Measurements from ENCODE around the gene ABLIM2. TPM values are rescaled to one million over a fixed set of nuclear protein-coding genes. Genes with fewer than 3 reads are reported as not detected.

ABLIM2 gene
- total RNA-seq, 5 donors from 2014 or later (not counting 1 experiment from before 2014, with no cell fraction given) = 2.6 to 7.0 (median 5.5) TPM

DNA sequence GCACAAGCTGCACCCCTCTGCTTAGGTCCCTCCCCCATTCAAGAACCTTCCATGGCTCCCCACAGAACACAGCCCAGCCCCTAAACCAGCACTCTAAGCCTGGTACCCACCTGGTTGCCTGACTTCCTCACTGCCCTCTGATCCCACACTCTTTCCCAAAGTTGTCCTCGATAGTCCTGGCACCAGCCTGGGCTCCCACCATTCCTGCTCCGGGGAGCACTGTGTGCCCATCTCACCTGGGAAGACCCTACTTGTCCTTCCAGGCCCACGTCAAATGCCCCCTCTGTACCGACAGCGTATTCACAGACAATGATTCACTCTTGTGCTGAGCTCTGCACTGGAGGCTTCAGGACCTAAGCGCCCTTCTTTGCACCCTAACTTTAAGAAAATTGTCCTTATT lies 40.1 kb downstream of the ABLIM2 start:
- H3K36me3 Mint-ChIP-seq = no peaks in the 10 kb centered on the region
- H3K4me1 ChIP-seq (ENCODE audit: control insufficient read depth in 1 of 2, extremely low read depth in 1 of 2, insufficient read depth in 2 of 2, low read length in 2 of 2) = peaks cover 0 to 8% of the 10 kb centered on the region in 2 experiments
- POLR2A ChIA-PET = no interaction called here
- peaks cover 13 to 26% (median 16%) of the 10 kb centered on the region in 3 donors for H3K4me1 Mint-ChIP-seq
- H3K27ac ChIP-seq (ENCODE audit: low read length) = no peak overlapping the region
- no peaks in the 10 kb centered on the region for H3K9me3 ChIP-seq
- DNase-seq (no peak), ATAC-seq (replicated peaks in 1 of 4) (no peak)
- H3K36me3 ChIP-seq (ENCODE audit: control insufficient read depth in 2 of 2, extremely low read depth in 1 of 2, insufficient read depth in 1 of 2, low read length in 1 of 2) = no peaks in the 10 kb centered on the region
- CTCF ChIA-PET = no interaction called here
- no peak overlapping the region for H3K4me3 Mint-ChIP-seq
- peaks cover 0 to 2% of the 10 kb centered on the region in 2 experiments for H3K27me3 ChIP-seq (replicated peaks in 1 of 2; ENCODE audit: control insufficient read depth in 2 of 2, extremely low read depth in 1 of 2, insufficient read depth in 2 of 2, low read length in 1 of 2)
- 90% methylated on average over 6 of the region's 6 CpGs for WGBS (ENCODE audit: insufficient coverage)
- peaks cover 0 to 6% (median 0%) of the 10 kb centered on the region in 3 donors for H3K9me3 Mint-ChIP-seq
- no peak overlapping the region for H3K4me3 ChIP-seq (ENCODE audit: control insufficient read depth in 1 of 2, extremely low read depth in 1 of 2, low read length in 1 of 2)
- H3K27me3 Mint-ChIP-seq = peaks cover 0 to 8% of the 10 kb centered on the region in 2 donors
- no peak overlapping the region for H3K27ac Mint-ChIP-seq

- Mint-ChIP-seq H3K4me3 (no peak overlapping the region), H3K4me1 (peaks cover 13 to 26% (median 16%) of the 10 kb centered on the region in 3 donors), H3K27me3 (peaks cover 0 to 6% of the 10 kb centered on the region in 2 donors), H3K9me3 (peaks cover 0 to 6% (median 0%) of the 10 kb centered on the region in 3 donors), H3K36me3 (no peaks in the 10 kb centered on the region), H3K27ac (no peak overlapping the region)
- Histone ChIP-seq H3K36me3 (ENCODE audit: control insufficient read depth in 2 of 2, extremely low read depth in 1 of 2, insufficient read depth in 1 of 2, low read length in 1 of 2) (no peaks in the 10 kb centered on the region), H3K4me1 (ENCODE audit: control insufficient read depth in 1 of 2, extremely low read depth in 1 of 2, insufficient read depth in 2 of 2, low read length in 2 of 2) (peaks cover 0 to 8% of the 10 kb centered on the region in 2 experiments), H3K9me3 (no peaks in the 10 kb centered on the region), H3K27ac (ENCODE audit: low read length) (no peak overlapping the region), H3K4me3 (ENCODE audit: control insufficient read depth in 1 of 2, extremely low read depth in 1 of 2, low read length in 1 of 2) (no peak overlapping the region), H3K27me3 (replicated peaks in 1 of 2; ENCODE audit: control insufficient read depth in 2 of 2, extremely low read depth in 1 of 2, insufficient read depth in 2 of 2, low read length in 1 of 2) (peaks cover 0 to 2% of the 10 kb centered on the region in 2 experiments)
- no peak for ATAC-seq (replicated peaks in 1 of 4)
- ChIA-PET CTCF (no interaction called here), POLR2A (no interaction called here)
- WGBS (ENCODE audit: insufficient coverage) = 92% methylated on average over 6 of the region's 6 CpGs
- DNase-seq = no peak
Observed at GRCh38 chr4:8118035-8118434, 40.6 kb downstream of the ABLIM2 start.

DNA sequence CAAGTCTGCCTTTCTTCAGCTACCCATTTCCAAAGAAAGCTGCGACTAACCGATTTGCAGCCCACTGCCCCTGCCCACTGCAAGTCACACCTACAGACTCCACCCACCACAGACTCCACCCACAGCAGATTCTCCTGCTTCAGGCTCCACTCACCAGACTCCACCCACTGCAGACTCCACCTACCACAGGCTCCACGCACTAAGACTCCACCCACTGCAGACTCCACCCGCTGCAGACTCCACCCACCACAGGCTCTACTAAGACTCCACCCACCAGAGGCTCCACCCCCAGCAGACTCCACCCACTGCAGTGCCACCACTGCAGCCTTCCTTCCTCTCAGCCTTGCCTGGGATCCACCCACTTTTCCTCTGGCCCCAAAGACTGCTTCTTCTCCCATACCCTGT lies 41.3 kb downstream of the ABLIM2 start:
- H3K9me3 ChIP-seq = no peaks in the 10 kb centered on the region
- Mint-ChIP-seq H3K4me3 (no peak overlapping the region), H3K27ac (no peak overlapping the region), H3K9me3 (peaks cover 0 to 6% (median 0%) of the 10 kb centered on the region in 3 donors), H3K27me3 (peaks cover 0 to 4% of the 10 kb centered on the region in 2 donors), H3K4me1 (peaks cover 13 to 26% (median 16%) of the 10 kb centered on the region in 3 donors), H3K36me3 (no peaks in the 10 kb centered on the region)
- ChIA-PET POLR2A (no interaction called here), CTCF (no interaction called here)
- ATAC-seq (replicated peaks in 1 of 4) (peak; percentile 48 to 59 (median 55)), DNase-seq (peak in 21 of 35 experiments; percentile 2 to 36 (median 14))
- no peak overlapping the region for H3K27ac ChIP-seq (ENCODE audit: low read length)
- H3K27me3 ChIP-seq (replicated peaks in 1 of 2; ENCODE audit: control insufficient read depth in 2 of 2, extremely low read depth in 1 of 2, insufficient read depth in 2 of 2, low read length in 1 of 2) = peaks cover 0 to 2% of the 10 kb centered on the region in 2 experiments
- no peaks in the 10 kb centered on the region for H3K36me3 ChIP-seq (ENCODE audit: control insufficient read depth in 2 of 2, extremely low read depth in 1 of 2, insufficient read depth in 1 of 2, low read length in 1 of 2)
- H3K4me1 ChIP-seq (ENCODE audit: control insufficient read depth in 1 of 2, extremely low read depth in 1 of 2, insufficient read depth in 2 of 2, low read length in 2 of 2) = peaks cover 0 to 8% of the 10 kb centered on the region in 2 experiments
- no peak overlapping the region for H3K4me3 ChIP-seq (ENCODE audit: control insufficient read depth in 1 of 2, extremely low read depth in 1 of 2, low read length in 1 of 2)
- 66% methylated on average over 4 of the region's 4 CpGs for WGBS (ENCODE audit: insufficient coverage)

- peaks cover 13 to 26% (median 16%) of the 10 kb centered on the region in 3 donors for H3K4me1 Mint-ChIP-seq
- peaks cover 0 to 6% (median 0%) of the 10 kb centered on the region in 3 donors for H3K9me3 Mint-ChIP-seq
- H3K27ac Mint-ChIP-seq = no peak overlapping the region
- Histone ChIP-seq H3K27me3 (replicated peaks in 1 of 2; ENCODE audit: control insufficient read depth in 2 of 2, extremely low read depth in 1 of 2, insufficient read depth in 2 of 2, low read length in 1 of 2) (peaks cover 0 to 4% of the 10 kb centered on the region in 2 experiments), H3K4me3 (ENCODE audit: control insufficient read depth in 1 of 2, extremely low read depth in 1 of 2, low read length in 1 of 2) (no peak overlapping the region), H3K27ac (ENCODE audit: low read length) (no peak overlapping the region), H3K4me1 (ENCODE audit: control insufficient read depth in 1 of 2, extremely low read depth in 1 of 2, insufficient read depth in 2 of 2, low read length in 2 of 2) (peaks cover 0 to 8% of the 10 kb centered on the region in 2 experiments), H3K9me3 (no peaks in the 10 kb centered on the region), H3K36me3 (ENCODE audit: control insufficient read depth in 2 of 2, extremely low read depth in 1 of 2, insufficient read depth in 1 of 2, low read length in 1 of 2) (no peaks in the 10 kb centered on the region)
- 49% methylated on average over 7 of the region's 8 CpGs for WGBS (ENCODE audit: insufficient coverage)
- peaks cover 2 to 4% of the 10 kb centered on the region in 2 donors for H3K27me3 Mint-ChIP-seq
- CTCF ChIA-PET = no interaction called here
- ATAC-seq (replicated peaks in 1 of 4) (peak in 3 of 4 experiments; percentile 22 to 71 (median 51)), DNase-seq (peak in 6 of 35 experiments; percentile 2 to 12 (median 4))
- no peaks in the 10 kb centered on the region for H3K36me3 Mint-ChIP-seq
- no peak overlapping the region for H3K4me3 Mint-ChIP-seq
- POLR2A ChIA-PET = no interaction called here
Observed at GRCh38 chr4:8115916-8116315, 42.7 kb downstream of the ABLIM2 start.

DNA sequence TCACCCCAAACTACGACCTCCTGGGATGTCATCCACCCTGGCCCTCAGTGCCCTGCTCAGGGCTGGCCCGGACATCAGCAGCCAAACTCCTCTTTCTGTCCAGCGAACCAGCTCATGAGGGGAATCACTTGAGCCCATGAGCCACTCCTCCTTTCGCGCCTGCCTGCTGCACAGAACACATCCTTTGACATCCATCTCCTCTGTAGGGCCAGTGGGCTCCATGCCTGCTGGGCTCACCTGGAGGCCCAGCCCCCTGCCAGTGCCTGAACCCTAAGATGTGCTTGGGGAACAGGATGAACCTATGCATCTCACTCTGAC lies 43.5 kb downstream of the ABLIM2 start:
- Histone ChIP-seq H3K36me3 (ENCODE audit: control insufficient read depth in 2 of 2, extremely low read depth in 1 of 2, insufficient read depth in 1 of 2, low read length in 1 of 2) (no peaks in the 10 kb centered on the region), H3K4me3 (ENCODE audit: control insufficient read depth in 1 of 2, extremely low read depth in 1 of 2, low read length in 1 of 2) (no peak overlapping the region), H3K9me3 (no peaks in the 10 kb centered on the region), H3K4me1 (ENCODE audit: control insufficient read depth in 1 of 2, extremely low read depth in 1 of 2, insufficient read depth in 2 of 2, low read length in 2 of 2) (peaks cover 0 to 8% of the 10 kb centered on the region in 2 experiments), H3K27ac (ENCODE audit: low read length) (no peak overlapping the region), H3K27me3 (replicated peaks in 1 of 2; ENCODE audit: control insufficient read depth in 2 of 2, extremely low read depth in 1 of 2, insufficient read depth in 2 of 2, low read length in 1 of 2) (peaks cover 0 to 9% of the 10 kb centered on the region in 2 experiments)
- Mint-ChIP-seq H3K36me3 (no peaks in the 10 kb centered on the region), H3K27ac (no peak overlapping the region), H3K9me3 (peaks cover 0 to 6% (median 0%) of the 10 kb centered on the region in 3 donors), H3K27me3 (peaks cover 3 to 4% of the 10 kb centered on the region in 2 donors), H3K4me1 (peaks cover 13 to 26% (median 16%) of the 10 kb centered on the region in 3 donors), H3K4me3 (no peak overlapping the region)
- POLR2A ChIA-PET = no interaction called here
- WGBS (ENCODE audit: insufficient coverage) = 67% methylated on average over 4 of the region's 5 CpGs
- ATAC-seq (replicated peaks in 1 of 4) = no peak
- CTCF ChIA-PET = no interaction called here
- no peak for DNase-seq

DNA sequence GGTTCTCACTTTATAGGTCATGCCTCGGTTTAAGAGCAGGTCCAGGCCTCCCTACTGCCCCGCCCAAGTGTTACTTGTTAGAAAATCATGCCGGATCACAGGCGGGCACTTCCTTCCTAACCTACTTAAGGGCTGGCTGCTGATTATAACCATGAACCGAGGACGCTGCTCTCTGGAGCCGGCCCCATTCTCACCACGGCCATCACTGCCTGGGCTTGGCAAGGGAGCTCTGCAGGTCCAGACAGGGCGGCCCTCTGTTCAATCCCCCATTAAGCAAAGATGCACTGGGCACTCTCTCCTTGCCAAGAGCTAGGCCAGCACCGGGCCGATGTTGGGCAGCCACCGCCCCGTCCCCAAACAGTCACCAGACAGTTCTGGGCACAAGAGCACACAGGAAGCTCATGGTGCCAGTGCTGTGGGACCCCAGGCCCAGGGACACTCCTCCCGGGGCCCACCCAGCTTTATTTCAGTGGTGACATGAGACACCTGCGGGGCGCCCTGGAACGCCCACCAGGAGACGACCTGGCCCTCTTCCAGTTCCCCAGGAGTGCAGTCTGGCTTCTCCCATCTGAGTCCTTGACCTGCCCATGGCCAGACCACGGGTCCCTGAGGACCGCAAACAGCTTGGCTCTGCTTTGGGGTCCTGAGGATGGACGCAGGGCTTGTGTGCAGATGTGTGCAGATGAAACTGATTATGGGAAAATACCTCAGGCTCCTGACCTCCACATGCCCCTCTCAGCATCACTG lies 44.0 kb downstream of the ABLIM2 start:
- 63% methylated on average over 17 of the region's 21 CpGs for WGBS (ENCODE audit: insufficient coverage)
- Mint-ChIP-seq H3K4me3 (no peak overlapping the region), H3K9me3 (peaks cover 0 to 6% (median 0%) of the 10 kb centered on the region in 3 donors), H3K4me1 (peaks cover 13 to 26% (median 16%) of the 10 kb centered on the region in 3 donors), H3K36me3 (no peaks in the 10 kb centered on the region), H3K27me3 (peaks cover 3 to 4% of the 10 kb centered on the region in 2 donors), H3K27ac (no peak overlapping the region)
- ChIA-PET POLR2A (no interaction called here), CTCF (interaction anchor here in 1 of 2 donors (0.6 kb wide), 1 partner anchor 256 kb away, joined by 5 read pairs; no protein-coding TSS in a partner anchor)
- DNase-seq (no peak), ATAC-seq (replicated peaks in 1 of 4) (no peak)
- Histone ChIP-seq H3K27ac (ENCODE audit: low read length) (no peak overlapping the region), H3K27me3 (replicated peaks in 1 of 2; ENCODE audit: control insufficient read depth in 2 of 2, extremely low read depth in 1 of 2, insufficient read depth in 2 of 2, low read length in 1 of 2) (peaks cover 0 to 14% of the 10 kb centered on the region in 2 experiments), H3K4me1 (ENCODE audit: control insufficient read depth in 1 of 2, extremely low read depth in 1 of 2, insufficient read depth in 2 of 2, low read length in 2 of 2) (peaks cover 0 to 8% of the 10 kb centered on the region in 2 experiments), H3K36me3 (ENCODE audit: control insufficient read depth in 2 of 2, extremely low read depth in 1 of 2, insufficient read depth in 1 of 2, low read length in 1 of 2) (no peaks in the 10 kb centered on the region), H3K4me3 (ENCODE audit: control insufficient read depth in 1 of 2, extremely low read depth in 1 of 2, low read length in 1 of 2) (no peak overlapping the region), H3K9me3 (no peaks in the 10 kb centered on the region)
